C4-2B (cell line): ENCODE measurements around the gene CD81.

Experiments
- CTCF ChIP-seq: fragments of 450-650 bp; conservative IDR thresholded peaks from 2 replicates; pipeline ENCODE4 v1.5.1; 2017; ENCODE audit warnings: mild to moderate bottlenecking
- ZFX ChIP-seq: fragments of 450-650 bp; IDR thresholded peaks from 2 replicates; pipeline ENCODE4 v1.6.1; 2017

- no peak for TF ChIP-seq CTCF
- no peak for TF ChIP-seq ZFX
These were observed at the start of gene CD81 for GRCh38 chr11:2376751-2377451.
